Keratinocyte (primary cell): ENCODE measurements around the gene NAXD.

Experiments used
- EZH2 ChIP-seq: IDR thresholded peaks from one replicate; pipeline ENCODE4 v1.6.1; 2012; ENCODE audit warnings: inconsistent platforms, mild to moderate bottlenecking, low read length, moderate library complexity
- TF ChIP-seq, protein P1 (sequence below), 3 experiments: IDR thresholded peaks in 1 of 3; conservative IDR thresholded peaks in 1 of 3; optimal IDR thresholded peaks in 1 of 3; 2 replicates in 2 of 3; 3 replicates in 1 of 3; pipeline versions ENCODE3 to v1.5.1; 2011; ENCODE audit warnings: low read length in 3 of 3, mild to moderate bottlenecking in 3 of 3, moderate library complexity in 2 of 3, control low read depth in 1 of 3, inconsistent platforms in 1 of 3; ENCODE audit not compliant: insufficient read depth in 2 of 3; ENCODE audit errors: extremely low read depth in 1 of 3

DNA sequence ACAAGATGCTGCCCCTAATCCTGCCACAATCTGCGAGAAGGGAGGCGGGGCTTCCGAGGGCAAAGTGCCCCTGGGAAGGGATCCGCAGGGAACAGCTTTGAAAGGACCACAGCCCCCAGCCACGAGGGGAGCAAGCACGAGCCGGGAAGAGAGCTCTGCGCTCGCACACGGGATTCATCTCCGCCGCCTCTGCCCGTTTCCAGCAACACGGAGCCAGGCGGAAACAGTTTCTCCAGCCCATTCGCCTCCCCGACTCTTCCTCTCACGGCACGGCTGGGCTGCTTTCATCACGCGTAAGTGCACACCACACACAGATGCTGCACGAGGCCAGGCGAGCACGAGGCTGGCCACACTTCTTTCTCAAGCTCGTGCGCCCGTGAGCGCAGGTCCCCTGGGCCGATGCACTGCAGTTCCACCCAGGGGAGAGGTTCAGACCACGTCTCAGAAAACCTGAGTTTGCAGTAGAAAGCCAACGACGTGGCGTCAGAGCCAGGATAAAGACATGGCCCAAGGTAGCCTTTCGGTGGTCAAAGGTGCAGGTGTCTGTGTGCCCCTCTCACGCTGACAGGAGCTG lies 33.6 kb downstream of the NAXD start:
- TF ChIP-seq, protein P1, sequence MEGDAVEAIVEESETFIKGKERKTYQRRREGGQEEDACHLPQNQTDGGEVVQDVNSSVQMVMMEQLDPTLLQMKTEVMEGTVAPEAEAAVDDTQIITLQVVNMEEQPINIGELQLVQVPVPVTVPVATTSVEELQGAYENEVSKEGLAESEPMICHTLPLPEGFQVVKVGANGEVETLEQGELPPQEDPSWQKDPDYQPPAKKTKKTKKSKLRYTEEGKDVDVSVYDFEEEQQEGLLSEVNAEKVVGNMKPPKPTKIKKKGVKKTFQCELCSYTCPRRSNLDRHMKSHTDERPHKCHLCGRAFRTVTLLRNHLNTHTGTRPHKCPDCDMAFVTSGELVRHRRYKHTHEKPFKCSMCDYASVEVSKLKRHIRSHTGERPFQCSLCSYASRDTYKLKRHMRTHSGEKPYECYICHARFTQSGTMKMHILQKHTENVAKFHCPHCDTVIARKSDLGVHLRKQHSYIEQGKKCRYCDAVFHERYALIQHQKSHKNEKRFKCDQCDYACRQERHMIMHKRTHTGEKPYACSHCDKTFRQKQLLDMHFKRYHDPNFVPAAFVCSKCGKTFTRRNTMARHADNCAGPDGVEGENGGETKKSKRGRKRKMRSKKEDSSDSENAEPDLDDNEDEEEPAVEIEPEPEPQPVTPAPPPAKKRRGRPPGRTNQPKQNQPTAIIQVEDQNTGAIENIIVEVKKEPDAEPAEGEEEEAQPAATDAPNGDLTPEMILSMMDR (optimal IDR thresholded peaks at IDR 0.05 in 1 of 3, IDR thresholded peaks at IDR 0.05 in 1 of 3, conservative IDR thresholded peaks at IDR 0.05 in 1 of 3; ENCODE audit: extremely low read depth in 1 of 3, insufficient read depth in 2 of 3, low read length in 3 of 3): no peak
- no peak for TF ChIP-seq EZH2
